Measurements from ENCODE around the gene UNK. TPM values are rescaled to one million over a fixed set of nuclear protein-coding genes. Genes with fewer than 3 reads are reported as not detected.

UNK gene
- total RNA-seq, 2 experiments from 2014 or later, result 37.4 to 39.8 TPM

DNA sequence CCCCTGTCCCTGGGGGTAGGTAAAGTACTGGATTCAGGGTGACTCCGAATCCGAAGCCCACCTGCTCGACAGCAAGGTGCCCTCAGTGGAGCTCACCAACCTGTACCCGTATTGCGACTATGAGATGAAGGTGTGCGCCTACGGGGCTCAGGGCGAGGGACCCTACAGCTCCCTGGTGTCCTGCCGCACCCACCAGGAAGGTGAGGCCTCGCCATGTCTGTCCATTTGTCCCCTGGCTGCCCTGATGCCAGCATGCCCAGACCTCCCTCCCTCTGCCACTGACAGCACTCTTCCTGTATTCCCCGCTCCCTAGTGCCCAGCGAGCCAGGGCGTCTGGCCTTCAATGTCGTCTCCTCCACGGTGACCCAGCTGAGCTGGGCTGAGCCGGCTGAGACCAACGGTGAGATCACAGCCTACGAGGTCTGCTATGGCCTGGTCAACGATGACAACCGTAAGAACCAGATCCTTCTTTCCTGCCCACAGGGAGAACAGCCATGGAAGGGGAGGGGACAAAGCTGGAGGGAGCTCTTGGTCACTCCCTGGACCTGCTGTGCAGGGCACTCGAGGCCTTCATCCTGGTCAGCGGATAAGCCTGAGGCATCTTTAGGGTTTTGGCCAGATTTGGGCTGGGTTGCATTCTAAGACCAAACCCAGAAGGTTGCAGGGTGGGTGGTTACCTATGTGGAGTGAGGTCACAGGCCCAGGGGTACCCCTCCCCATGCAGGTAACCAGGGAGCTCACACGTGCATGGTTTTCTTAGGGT, 33.8 kb upstream of the UNK start:
- Mint-ChIP-seq H3K4me3 (no peak overlapping the region), H3K36me3 (no peaks in the 10 kb centered on the region), H3K27me3 (peaks cover 4% of the 10 kb centered on the region), H3K9me3 (no peaks in the 10 kb centered on the region), H3K4me1 (peaks cover 9% of the 10 kb centered on the region), H3K27ac (no peak overlapping the region)
- peak; percentile 34 for DNase-seq
- no peak for ATAC-seq (ENCODE audit: low read depth)
- POLR2A ChIA-PET, result interaction anchor here (1.3 to 1.6 kb wide), 3 partner anchors 32 to 118 kb away, joined by 3 to 8 read pairs (median 4); a partner anchor contains a TSS

DNA sequence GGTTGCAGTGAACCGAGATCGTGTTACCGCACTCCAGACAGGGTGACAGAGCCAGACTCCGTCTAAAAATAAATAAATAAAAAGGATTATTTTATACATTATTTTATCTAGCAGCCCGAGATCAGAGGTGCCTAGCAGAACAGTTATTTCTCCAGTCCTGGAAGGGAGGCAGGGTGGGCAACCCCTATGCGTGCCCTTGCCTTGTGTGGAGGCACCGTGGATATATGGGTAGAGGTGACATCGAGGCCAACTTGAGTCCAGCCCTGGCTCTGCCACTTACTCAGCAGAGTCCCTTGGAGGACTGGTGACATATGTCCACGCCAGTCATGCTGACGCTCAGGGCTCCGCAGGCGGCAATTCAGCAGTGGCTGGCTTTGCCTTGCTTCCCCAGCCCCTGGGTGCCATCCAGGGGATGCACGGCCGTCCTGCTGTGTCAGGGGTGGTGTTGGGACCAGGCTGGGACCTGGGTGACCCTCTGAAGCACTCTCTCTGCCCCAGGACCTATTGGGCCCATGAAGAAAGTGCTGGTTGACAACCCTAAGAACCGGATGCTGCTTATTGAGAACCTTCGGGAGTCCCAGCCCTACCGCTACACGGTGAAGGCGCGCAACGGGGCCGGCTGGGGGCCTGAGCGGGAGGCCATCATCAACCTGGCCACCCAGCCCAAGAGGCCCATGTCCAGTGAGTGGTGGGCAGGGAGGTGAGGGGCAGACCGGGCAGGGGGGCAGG, 32.8 kb upstream of the UNK start:
- Mint-ChIP-seq H3K9me3 (no peaks in the 10 kb centered on the region), H3K27ac (no peak overlapping the region), H3K4me3 (no peak overlapping the region), H3K27me3 (peaks cover 4% of the 10 kb centered on the region), H3K36me3 (no peaks in the 10 kb centered on the region), H3K4me1 (peaks cover 9% of the 10 kb centered on the region)
- ATAC-seq (ENCODE audit: low read depth), result no peak
- DNase-seq, result no peak
- POLR2A ChIA-PET, result no interaction called here

DNA sequence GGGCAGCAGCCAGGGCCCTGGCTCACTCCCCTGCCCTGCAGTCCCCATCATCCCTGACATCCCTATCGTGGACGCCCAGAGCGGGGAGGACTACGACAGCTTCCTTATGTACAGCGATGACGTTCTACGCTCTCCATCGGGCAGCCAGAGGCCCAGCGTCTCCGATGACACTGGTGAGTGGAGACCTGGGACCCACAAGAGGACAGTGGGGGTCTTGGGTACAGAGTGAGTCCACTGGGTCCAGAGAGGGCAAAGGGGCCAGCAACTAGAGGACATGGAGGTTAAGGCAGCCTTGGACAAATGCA, 32.2 kb upstream of the UNK start:
- no peak overlapping the region for H3K27ac Mint-ChIP-seq
- no peaks in the 10 kb centered on the region for H3K9me3 Mint-ChIP-seq
- H3K4me3 Mint-ChIP-seq, result no peak overlapping the region

DNA sequence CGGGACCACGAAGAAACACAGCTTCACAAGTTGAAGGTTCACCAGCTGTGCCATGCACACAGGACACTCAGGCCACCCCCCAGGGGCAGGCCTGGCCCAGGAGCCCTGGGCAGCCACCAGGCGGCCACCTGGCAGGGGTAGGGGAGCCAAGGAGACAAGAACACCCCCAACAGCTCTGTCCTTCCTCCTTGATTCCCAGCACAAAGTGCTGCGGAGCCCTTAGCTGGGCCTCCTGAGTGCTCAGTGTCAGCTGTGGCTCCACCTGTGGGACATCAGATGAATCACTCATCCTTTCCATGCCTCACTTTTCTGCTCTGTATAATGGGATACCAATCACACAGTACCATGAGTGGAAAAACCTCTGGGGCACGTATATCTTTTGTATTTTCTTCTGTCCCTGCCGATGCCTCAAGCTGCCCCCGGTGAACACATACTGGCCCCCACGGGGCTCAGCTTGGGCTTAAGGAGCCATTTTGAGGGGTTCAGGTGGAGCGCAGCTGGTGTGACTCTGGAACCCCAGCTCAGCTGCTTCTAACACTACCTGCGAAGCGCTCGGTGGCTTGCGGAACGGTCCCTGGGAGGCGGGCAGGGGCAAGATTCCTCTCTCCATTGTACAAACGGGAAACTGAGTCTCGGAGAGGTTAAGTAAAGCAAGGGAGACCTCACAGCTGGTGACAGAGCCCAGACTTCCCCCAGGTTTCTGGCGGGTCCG, 31.6 kb upstream of the UNK start:
- ATAC-seq (ENCODE audit: low read depth), result no peak
- POLR2A ChIA-PET, result interaction anchor here (0.7 to 2.4 kb wide), 31 partner anchors 9 to 492 kb away, joined by 3 to 32 read pairs (median 5); partner anchors contain the start of genes GALK1, GGA3, MRPS7 and RECQL5
- peak; percentile 41 for DNase-seq
- Mint-ChIP-seq H3K9me3 (no peaks in the 10 kb centered on the region), H3K4me1 (peaks cover 8% of the 10 kb centered on the region), H3K27ac (no peak overlapping the region), H3K4me3 (peak overlapping the region; percentile 54), H3K27me3 (no peaks in the 10 kb centered on the region), H3K36me3 (no peaks in the 10 kb centered on the region)

More for the DNA sequence above, 32.2 kb upstream of the UNK start:
- ATAC-seq (ENCODE audit: low read depth), result no peak
- H3K27me3 Mint-ChIP-seq, result peaks cover 4% of the 10 kb centered on the region
- DNase-seq, result no peak
- peaks cover 9% of the 10 kb centered on the region for H3K4me1 Mint-ChIP-seq
- POLR2A ChIA-PET, result interaction anchor here (1.3 to 1.8 kb wide), 4 partner anchors 80 to 128 kb away, joined by 4 to 11 read pairs (median 8); partner anchors contain the start of genes SMIM5 and WBP2
- no peaks in the 10 kb centered on the region for H3K36me3 Mint-ChIP-seq

GRCh38 chr17:75753514-75754377, 30.9 kb upstream of the UNK start:
- Mint-ChIP-seq H3K9me3 (no peaks in the 10 kb centered on the region), H3K27ac (no peak overlapping the region), H3K27me3 (no peaks in the 10 kb centered on the region), H3K36me3 (no peaks in the 10 kb centered on the region), H3K4me1 (peaks cover 8% of the 10 kb centered on the region), H3K4me3 (peak overlapping the region; percentile 54)
- POLR2A ChIA-PET, result interaction anchor here (0.7 to 2.4 kb wide), 33 partner anchors 8 to 492 kb away, joined by 3 to 32 read pairs (median 5); partner anchors contain the start of genes GALK1, GGA3, MRPS7 and RECQL5
- peak; percentile 81 for ATAC-seq (ENCODE audit: low read depth)
- peak; percentile 89 for DNase-seq

DNA sequence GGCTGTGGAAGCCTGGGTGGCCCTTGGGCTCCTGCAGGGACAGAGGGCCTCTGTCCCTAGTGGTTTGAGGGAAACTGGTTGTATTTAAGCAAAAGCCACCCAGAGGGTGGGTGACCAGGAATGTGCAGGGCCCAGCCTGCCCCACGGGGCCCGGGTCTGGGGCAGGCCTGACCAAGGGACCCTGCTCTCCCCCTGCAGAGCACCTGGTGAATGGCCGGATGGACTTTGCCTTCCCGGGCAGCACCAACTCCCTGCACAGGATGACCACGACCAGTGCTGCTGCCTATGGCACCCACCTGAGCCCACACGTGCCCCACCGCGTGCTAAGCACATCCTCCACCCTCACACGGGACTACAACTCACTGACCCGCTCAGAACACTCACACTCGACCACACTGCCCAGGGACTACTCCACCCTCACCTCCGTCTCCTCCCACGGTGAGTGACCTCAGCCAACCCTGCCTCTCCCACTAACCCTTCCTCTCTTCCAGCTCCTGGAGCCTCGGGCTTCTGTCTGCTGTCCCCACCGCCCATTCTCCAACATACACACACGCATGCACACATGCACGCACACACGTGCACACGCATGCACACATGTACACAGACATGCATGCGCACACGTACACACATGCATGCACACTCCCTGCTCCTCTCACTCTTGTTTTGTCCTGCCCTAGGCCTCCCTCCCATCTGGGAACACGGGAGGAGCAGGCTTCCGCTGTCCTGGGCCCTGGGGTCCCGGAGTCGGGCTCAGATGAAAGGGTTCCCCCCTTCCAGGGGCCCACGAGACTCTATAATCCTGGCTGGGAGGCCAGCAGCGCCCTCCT, 30.0 kb upstream of the UNK start:
- H3K27ac Mint-ChIP-seq, result peak overlapping the region; percentile 68
- DNase-seq (no peak), ATAC-seq (ENCODE audit: low read depth) (no peak)
- peaks cover 2% of the 10 kb centered on the region for H3K36me3 Mint-ChIP-seq
- POLR2A ChIA-PET, result interaction anchor here (0.6 to 2.4 kb wide), 12 partner anchors 10 to 171 kb away, joined by 4 to 32 read pairs (median 6); partner anchors contain the start of genes GALK1 and UNC13D
- H3K9me3 Mint-ChIP-seq, result no peaks in the 10 kb centered on the region
- peaks cover 7% of the 10 kb centered on the region for H3K4me1 Mint-ChIP-seq
- no peaks in the 10 kb centered on the region for H3K27me3 Mint-ChIP-seq
- H3K4me3 Mint-ChIP-seq, result peak overlapping the region; percentile 64

DNA sequence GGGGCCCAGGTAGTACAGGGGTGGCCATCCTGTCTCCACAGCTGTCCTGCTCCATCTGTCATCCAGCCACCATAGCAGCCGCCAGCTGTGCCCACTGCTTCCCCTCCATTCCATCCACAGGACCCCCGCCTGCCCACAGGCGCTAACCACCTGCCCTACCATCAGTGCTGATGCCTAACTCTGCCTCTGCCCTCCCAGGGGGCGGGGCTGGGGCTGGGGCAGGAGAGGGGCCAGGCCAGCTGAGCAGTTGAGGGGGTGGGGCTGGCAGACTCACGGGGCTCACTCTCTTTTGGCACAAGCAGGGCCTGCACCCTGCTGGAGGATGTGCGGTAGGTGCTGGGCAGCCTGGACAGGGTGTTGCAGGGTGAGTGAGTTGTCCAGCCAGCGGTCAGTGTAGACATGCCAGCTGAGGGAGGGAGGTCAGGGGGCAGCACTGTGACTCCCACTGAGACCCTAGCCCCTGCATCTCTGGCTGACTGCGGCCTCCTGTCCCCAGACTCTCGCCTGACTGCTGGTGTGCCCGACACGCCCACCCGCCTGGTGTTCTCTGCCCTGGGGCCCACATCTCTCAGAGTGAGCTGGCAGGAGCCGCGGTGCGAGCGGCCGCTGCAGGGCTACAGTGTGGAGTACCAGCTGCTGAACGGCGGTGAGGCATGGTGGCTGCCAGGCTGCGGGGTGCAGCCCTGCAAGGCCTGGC, 29.3 kb upstream of the UNK start:
- Mint-ChIP-seq H3K9me3 (no peaks in the 10 kb centered on the region), H3K36me3 (peaks cover 2% of the 10 kb centered on the region), H3K4me1 (peaks cover 5% of the 10 kb centered on the region), H3K4me3 (peak overlapping the region; percentile 64), H3K27me3 (no peaks in the 10 kb centered on the region), H3K27ac (peak overlapping the region; percentile 68)
- POLR2A ChIA-PET, result interaction anchor here (0.6 to 2.4 kb wide), 4 partner anchors 25 to 172 kb away, joined by 4 to 6 read pairs (median 4); no protein-coding TSS in a partner anchor
- peak; percentile 36 for DNase-seq
- ATAC-seq (ENCODE audit: low read depth), result no peak

GRCh38 chr17:75755990-75756389, 28.6 kb upstream of the UNK start:
- Mint-ChIP-seq H3K36me3 (peaks cover 2% of the 10 kb centered on the region), H3K4me1 (peaks cover 5% of the 10 kb centered on the region), H3K27me3 (no peaks in the 10 kb centered on the region), H3K27ac (peak overlapping the region; percentile 51), H3K4me3 (no peak overlapping the region), H3K9me3 (no peaks in the 10 kb centered on the region)
- DNase-seq (no peak), ATAC-seq (ENCODE audit: low read depth) (no peak)
- POLR2A ChIA-PET, result interaction anchor here (2.1 kb wide), 1 partner anchor 24 kb away, joined by 5 read pairs; no protein-coding TSS in a partner anchor

- DNase-seq, result no peak
- no peak overlapping the region for H3K4me3 Mint-ChIP-seq
- no peaks in the 10 kb centered on the region for H3K9me3 Mint-ChIP-seq
- no peak for ATAC-seq (ENCODE audit: low read depth)
- no peaks in the 10 kb centered on the region for H3K27me3 Mint-ChIP-seq
- POLR2A ChIA-PET, result interaction anchor here (2.1 kb wide), 1 partner anchor 23 kb away, joined by 5 read pairs; no protein-coding TSS in a partner anchor
- peaks cover 2% of the 10 kb centered on the region for H3K36me3 Mint-ChIP-seq
- peaks cover 5% of the 10 kb centered on the region for H3K4me1 Mint-ChIP-seq
- H3K27ac Mint-ChIP-seq, result no peak overlapping the region
Observed at GRCh38 chr17:75756451-75757085, 28.0 kb upstream of the UNK start.

DNA sequence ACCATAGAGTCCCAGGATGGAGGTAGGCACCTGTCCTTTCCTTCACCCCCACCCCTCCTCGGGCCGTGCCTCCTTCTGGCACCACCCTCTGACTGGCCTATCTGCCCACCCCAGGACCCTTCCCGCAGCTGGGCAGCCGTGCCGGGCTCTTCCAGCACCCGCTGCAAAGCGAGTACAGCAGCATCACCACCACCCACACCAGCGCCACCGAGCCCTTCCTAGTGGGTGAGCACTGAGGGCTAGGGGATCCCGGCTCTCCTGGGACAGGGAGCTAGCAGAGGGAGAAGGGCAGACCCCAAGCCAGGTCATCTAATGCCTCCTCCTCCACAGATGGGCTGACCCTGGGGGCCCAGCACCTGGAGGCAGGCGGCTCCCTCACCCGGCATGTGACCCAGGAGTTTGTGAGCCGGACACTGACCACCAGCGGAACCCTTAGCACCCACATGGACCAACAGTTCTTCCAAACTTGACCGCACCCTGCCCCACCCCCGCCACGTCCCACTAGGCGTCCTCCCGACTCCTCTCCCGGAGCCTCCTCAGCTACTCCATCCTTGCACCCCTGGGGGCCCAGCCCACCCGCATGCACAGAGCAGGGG, 27.4 kb upstream of the UNK start:
- POLR2A ChIA-PET, result interaction anchor here (0.7 to 2.1 kb wide), 2 partner anchors 19 to 23 kb away, joined by 3 to 5 read pairs; no protein-coding TSS in a partner anchor
- H3K9me3 Mint-ChIP-seq, result no peaks in the 10 kb centered on the region
- peaks cover 5% of the 10 kb centered on the region for H3K4me1 Mint-ChIP-seq
- no peak for DNase-seq
- H3K4me3 Mint-ChIP-seq, result no peak overlapping the region
- H3K27me3 Mint-ChIP-seq, result no peaks in the 10 kb centered on the region
- peaks cover 2% of the 10 kb centered on the region for H3K36me3 Mint-ChIP-seq
- ATAC-seq (ENCODE audit: low read depth), result no peak
- H3K27ac Mint-ChIP-seq, result no peak overlapping the region
